NCI-H1694 (cell line): ENCODE measurements around the gene APBB1IP.
"Not testable (repeated sequence)": the region's sequence is repeated elsewhere in the genome, so short reads cannot be mapped to it uniquely, and the experiment has no call there.

Source experiments
- DNase-seq: peaks from one replicate; lab custom pipeline; 2025; lab: John Stamatoyannopoulos, UW

Gene APBB1IP

DNA sequence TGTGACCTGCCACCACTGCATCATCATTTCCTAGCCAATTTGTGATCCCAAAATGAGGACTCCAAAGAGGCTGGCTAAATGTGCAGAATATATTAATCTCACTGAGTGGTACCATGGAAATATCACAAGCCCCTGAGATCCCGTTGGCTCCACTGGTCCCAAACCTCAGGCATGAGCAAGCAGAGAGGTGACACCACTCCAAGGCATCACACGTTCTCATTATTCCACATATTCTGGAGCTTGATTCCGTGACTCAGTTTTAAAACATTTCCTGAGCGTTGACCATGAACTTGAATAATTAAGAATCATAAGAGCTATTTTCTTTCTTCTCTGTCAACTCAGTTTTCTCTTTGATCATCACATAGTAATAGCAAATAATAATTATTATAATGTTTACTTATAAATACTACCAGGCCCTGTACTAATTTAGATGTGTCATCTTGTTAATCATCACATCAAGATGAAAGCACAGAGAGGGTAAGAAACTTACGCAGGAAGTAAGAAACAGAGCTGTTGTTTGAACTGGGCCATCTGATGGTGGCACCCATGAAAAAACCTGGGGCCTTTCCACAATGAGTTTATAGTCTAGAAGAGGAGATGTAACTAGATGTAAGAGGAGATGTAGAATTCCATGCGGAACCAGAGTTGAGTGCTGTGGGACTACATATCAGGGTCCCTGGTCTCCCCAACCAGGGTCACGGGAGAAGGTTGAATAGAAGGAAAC, 3.5 kb downstream of the APBB1IP start:
- no peak for DNase-seq

DNA sequence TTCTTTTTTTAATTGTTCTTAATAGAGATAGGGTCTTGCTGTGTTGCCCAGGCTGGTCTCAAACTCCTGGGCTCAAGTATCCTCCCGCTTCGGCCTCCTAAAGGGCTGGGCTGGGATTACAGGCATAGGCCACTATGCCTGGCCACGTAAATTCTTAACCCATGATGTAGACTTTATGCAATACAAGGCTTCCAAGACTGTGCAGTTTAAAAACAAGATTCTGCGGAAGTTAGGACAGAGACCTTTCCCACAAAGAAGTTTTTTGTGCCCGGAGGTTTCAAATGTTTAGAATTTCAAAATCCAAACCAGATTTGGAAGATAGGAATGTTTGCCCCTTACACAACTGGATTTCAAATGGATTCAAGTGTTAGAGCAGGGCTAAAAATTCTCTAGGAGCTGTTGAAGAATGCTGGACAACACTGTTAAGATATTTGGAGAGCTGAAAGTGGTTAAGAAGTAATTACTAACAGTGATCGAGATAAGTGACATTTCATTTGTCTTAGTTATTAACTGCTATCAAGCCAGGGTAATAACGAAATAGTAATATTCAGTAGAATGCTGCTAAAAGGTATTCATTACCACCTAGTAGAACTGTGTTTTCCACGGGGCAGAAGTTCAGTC, 7.4 kb downstream of the APBB1IP start:
- no peak for DNase-seq

DNA sequence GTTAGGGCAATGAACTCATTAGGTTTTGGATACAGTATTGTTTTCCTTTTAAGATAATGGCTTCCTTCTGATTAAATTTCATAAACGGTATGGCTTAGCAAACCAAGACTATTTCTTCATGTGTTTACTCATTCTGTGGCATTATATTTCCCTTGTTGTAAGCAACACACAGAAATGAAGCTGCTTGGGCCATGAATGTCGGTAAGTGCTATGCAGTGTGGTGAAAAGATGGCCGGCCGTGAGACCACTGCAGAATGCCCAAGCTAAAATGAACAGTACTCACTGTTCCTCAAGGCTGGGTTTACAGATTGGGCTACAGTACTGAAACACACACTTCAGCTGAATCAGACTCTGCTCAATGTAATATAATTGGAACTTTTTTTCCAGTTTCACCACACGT, 8.1 kb downstream of the APBB1IP start:
- DNase-seq: no peak

DNA sequence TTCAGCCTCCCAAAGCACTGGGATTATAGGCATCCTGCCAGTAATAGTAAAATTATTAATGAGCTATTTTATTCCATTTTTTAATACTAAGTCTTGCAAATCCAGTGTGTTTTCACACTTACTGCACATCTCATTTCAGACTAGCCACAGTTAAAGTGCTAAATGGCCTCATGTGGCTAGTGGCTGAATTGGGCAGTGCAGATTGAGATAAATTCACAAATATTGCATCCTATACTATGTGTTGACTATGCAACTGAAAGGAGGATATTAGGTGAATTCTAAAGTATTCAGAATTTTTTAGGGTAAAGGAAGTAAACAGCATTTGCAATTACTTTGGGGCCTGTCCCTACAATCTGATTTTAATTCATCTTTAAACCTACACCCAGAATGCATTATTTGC, 10.2 kb downstream of the APBB1IP start:
- DNase-seq: no peak

DNA sequence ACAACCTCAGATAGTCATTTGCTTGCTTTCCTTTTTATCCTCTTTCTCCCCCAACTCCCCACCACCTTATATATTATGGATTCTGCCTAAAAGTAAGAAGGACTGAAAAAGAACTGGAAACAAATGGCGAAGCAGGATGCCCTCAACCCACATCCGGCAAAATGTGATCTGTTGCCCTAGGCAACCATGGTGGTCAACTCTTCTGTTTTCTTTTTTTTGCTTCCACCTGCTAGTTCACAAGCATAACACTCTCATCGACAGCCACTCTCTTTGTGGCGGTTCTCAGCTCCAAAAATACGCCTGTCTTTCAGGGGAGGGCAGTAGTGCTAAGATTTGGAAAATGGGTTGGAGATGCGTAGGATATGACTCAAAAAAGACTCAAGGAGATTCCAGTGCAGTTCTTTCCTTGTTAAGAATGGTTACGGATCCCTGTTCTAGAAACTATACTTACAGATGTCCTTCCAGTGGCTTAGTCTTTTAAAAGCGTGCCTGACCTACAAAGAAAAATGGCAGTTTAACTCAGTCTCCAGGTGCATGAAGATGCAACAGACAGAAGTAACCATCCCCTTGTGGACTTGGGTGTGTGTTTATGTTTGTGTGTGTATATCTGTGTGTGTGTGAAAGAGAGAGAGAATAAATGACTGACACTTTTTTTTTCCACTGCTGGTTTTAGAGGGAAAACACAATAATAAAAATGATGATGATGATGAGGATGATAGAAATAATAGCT, 10.7 kb downstream of the APBB1IP start:
- DNase-seq: no peak

DNA sequence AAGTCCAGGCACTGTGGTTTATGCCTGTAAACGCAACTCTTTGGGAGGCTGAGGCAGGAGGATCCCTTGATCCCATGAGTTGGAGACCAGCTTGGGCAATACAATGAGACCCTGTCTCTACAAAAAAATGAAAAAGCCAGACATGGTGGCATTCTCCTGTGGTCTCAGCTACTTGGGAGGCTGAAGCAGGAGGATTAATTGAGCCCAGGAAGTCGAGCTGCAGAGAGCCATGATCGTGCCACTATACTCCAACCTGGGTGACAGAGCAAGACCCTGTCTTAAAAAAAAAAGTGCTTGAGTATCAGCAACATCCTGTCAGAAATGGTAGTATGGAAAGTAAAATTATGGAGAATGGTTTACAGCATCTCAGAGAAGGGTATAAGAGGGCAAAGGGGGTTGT, 11.6 kb downstream of the APBB1IP start:
- DNase-seq: no peak

DNA sequence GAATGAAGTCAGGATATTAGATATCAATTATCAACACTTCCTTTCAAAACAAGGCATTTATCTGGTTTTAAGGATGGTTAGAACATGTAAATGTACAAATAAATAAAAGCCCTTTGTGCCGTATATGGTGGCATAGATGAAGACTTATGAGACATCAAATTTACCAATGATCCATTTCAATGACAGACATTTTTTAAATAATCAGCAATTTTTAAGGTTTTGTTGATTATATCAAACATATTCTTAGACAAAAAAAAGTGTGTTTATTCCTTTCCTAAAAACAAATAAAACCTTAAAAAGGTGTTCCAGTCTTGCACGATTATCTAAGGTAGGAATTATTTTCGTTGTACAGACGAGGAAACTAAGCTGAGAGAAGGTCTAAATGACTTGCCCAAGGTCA, 13.8 kb downstream of the APBB1IP start:
- DNase-seq: no peak

DNA sequence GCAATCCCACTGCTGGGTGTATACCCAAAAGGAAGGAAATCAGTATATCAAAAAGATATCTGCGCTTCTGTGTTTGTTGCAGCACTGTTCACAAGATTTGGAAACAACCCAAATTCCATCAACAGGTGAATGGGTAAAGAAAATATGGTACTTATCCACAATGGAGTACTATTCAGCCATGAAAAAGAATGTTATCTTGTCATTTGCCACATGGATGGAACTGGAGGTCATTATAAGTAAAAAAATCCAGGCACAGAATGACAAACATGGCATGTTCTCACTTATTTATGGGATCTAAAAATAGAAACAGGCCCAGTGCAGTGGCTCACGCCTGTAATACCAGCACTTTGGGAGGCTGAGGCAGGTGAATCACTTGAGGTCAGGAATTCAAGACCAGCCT, 15.7 kb downstream of the APBB1IP start:
- DNase-seq: no peak

DNA sequence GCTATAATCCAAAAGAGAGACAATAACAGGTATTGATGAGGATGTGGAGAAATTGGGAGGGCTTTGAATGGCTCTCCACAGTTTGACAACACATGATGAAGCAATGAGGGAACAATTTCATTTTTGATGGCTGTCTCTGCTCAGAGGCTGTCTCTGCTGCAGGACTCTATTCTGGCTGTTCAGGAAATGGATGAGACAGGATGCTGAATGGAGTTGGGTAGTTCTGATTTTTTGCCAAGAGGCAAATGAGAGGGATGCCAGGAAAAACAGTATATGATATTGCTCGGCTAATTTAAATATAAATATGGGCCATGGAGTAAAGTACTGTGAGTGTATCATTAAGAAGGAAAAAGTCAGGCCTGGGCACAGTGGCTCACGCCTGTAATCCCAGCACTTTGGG, 16.8 kb downstream of the APBB1IP start:
- no peak for DNase-seq

DNA sequence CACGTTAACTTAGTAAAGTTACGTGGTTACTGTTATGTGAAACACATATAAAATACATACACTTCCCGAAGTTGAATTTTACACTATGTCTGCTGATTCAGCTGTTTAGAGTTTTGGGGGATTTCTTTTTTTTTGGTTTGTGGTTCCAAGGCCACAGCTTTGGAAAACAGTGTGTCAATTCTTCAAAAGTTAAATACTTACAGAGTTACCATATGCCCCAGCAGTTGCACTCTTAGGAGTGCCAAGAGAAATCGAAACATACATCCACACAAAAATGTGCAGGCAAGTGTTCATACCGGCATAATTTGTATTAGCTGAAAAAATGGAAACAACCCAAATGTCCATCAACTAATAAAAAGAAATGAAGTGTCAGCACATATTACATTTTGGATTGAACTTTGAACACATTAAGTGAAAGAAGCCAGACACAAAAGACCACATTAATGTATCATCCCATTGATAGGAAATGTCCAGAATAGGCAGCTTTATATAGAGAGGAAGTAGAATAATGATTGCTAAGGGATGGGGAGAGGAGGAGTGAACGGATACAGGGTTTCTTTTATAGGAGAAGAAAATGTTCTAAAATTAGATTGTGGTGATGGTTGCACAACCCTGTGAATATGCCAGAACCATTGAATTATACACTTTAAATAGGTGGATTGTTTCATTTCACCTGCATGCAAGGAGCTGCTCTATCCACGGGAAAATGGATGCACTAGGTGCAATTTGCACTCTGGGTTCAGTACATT, 17.6 kb downstream of the APBB1IP start:
- no peak for DNase-seq

DNA sequence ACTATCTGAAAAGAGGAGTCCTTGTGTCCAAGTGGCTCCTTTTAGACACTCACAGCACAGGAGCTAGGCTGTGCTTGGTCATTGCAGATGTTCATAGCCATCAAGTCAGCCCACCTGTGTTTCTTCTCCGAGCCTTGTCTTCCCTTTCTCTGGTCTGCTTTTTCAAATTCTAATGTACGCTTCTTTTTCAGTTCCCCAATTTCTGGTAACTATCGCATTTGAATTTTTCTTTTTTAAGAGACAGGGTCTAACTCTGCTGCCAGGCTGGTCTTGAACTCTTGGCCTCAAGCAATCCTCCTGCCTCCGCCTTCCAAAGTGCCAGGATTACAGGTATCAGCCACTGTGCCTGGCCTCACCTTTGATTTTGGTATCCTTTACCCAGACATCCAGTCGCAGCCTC, 18.9 kb downstream of the APBB1IP start:
- no peak for DNase-seq

DNA sequence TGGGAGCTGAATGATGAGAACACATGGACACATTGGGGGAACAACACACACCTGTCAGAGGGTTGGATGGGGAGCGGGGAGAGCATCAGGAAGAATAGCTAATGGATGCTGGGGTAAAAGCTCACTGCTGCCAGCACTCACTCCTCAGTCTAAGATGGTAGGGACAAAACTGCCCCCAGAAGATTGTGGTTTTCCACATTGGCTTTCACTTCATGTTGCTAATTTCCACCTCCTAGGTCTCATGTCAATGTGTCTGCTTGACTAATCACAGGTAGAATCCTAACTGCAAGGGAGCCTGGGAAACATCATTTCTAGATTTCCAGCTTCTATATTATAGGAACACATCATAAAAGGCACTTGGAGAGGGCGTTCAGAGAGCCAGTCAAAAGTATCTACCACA, 22.6 kb downstream of the APBB1IP start:
- DNase-seq: no peak

DNA sequence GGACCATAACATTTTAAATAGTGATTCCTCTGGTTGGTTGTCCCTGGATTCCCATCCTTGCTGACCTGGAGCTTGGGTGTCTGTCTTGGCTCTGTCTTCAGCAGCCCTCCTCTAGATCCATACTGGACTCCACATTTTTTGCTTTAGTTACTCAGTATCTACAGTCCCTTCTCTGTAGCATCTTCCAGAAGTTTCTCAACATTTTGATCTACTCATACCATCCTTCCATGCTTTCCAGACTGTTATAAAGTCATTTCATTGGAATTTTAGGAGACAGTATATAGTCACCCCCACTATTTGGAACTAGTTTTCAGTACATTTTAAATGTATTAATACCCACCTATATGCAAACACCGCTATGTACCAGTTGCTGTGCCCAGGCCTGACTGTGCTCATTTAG, 25.8 kb downstream of the APBB1IP start:
- no peak for DNase-seq

DNA sequence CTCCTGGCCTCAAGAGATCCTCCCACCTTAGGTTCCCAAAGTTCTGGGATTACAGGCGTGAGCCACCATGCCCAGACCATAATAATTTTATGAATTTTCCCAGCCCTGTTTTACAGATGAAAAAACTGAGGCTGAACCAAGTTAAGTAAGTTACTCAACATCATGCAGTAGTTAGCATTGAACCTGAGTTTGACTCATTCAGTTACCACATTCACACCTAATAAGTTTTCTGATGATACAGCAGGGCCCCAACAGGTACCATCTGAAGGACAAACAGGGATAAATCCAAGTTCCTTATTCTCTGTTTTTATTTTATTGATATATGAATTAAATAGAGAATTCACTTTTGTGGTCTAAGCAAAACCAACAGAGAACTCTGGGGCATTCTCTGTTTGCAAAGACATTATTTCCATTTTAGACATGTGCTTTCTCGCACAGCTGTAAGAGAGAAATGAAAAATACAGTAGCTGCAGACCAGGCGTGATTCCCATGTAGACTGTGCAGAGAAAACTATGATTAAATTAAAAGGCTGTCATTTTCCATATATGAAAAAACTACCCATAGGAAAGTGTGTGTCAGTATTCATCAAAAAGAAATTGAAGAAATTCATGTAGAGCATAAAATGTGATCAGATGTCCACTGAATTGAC, 26.6 kb downstream of the APBB1IP start:
- no peak for DNase-seq

DNA sequence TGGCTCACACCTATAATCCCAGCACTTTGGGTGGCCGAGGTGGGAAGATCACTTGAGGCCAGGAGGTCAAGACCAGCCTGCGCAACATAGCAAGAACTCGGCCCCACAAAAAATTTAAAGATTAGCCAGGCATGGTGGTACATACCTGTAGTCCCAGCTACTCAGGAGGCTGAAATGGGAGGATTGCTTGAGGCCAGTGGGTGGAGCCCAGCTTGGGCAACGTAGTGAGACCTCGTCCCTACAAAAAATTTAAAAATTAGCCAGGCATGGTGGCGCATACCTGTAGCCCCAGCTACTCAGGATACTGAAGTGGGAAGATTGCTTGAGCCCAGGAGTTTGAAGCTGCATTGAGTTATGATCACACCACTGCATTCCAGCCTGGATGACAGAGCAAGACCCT, 28.4 kb downstream of the APBB1IP start:
- not testable (repeated sequence) for DNase-seq

DNA sequence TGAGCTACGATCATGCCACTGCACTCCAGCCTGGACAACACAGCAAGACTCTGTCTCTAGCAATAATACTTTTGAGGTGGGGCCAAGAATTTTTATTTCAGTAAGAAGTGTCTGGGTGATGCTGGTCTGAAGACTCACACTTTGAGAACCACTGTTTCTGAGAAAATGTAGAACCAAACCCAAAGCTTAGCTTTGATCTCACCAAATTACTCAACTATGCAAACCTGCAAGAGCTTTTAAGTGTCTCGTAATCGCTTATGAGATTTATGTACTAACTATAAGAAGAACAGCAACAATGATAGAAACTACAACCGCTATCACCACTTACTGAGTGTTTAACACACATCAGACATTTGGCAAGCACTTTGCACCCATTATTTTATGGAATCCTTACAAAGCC, 29.5 kb downstream of the APBB1IP start:
- DNase-seq: no peak

DNA sequence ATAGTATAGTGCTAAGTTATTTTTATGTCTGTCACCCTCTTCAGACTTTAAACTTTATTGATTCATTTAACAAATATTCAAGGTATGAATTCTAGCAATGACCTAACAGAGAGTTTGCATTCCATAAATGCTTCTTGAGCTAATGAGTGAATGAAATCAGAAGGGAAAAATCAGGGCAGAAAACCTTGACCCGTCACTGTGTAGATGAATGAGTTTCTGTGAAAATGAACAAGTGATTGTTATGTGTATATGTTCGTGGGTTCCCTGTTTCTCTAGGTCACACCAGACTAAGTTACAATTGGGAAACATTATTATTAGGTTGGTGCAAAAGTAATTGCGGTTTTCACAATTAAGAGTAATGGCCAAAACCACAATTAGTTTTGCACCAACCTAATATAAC, 30.1 kb downstream of the APBB1IP start:
- no peak for DNase-seq

DNA sequence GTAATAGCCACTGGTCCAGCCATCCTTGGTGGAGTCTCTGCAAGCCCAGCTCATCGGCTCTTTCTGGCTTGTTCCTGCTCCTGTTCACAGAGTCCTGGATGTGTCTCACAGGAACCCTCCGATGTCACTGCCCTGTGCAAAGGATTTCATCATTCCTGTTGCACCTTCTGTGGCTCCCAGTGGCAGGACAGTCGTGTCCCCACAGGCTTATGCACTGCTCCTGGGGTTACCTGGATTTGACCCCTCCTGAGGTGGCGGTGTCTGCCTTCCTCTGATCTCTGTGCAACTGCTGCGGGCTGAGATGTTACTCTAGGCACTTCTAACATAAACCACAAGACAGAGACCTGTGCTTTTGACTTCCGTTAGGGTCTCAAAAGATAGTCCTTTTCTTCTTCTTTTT, 30.6 kb downstream of the APBB1IP start:
- no peak for DNase-seq

DNA sequence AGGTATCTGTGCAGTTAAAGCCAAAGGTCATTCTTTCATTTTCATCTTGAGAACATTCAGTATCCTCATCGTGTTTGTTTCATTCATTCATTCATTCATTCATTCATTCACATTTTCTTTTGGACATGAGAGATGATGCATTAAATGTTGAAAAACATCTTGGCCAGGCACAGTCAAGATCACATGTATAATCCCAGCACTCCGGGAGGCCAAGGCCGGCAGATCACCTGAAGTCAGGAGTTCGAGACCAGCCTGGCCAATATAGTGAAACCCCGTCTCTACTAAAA, 34.3 kb downstream of the APBB1IP start:
- no peak for DNase-seq

DNA sequence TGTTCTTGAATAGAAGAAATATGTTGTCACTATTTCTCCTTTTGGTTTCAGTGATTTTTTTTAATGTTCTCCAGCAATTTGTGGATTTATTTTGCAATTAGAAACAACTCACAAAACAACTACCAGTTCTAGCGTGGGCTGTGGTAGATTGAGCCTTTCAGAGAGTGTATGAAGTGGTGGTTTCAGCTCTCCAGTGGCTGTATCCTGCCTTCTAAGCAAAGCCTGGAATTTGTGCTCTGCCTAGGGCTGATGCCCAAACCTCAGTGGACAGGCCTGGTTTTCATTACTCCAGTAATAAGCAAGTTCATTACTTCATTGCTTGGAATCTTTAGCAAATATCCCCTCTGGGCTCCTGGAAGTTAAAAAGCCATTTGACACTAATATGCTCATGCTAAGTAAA, 35.9 kb downstream of the APBB1IP start:
- DNase-seq: no peak

DNA sequence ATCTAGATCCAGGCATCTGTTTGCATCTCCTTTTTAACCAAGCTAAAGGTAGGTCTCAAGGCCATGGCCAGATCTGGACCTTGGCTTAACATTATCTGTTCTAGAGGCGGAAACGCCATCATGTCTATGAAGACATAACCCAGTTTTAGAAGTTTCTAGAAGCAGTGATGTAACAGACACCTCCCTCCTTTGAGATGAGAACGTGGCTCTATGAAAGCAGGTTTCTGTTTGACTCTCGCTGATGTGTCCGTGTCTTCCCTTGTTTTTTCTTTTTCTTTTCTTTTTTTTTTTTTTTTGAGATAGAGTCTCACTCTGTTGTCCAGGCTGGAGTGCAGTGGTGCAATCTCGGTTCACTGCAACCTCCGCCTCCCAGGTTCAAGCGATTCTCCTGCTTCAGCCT, 36.7 kb downstream of the APBB1IP start:
- not testable (repeated sequence) for DNase-seq

DNA sequence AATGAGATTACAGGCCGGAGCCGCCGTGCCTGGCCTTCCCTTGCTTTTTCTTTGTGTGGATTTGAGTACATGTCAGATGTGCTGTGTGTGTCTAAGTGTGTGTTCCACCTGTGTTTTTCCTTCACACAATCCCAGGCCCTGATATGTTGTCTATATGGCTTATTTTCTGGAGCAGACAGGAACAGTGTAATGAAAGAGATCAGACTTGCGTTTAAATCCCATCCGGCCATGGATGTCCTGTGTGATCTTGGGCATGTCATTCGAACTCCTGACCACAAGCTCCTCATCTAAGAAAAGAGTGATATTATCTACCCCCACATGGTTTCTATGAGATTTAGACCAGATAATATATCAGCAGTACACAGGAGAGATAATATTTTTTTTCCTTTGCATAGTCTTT, 37.2 kb downstream of the APBB1IP start:
- DNase-seq: no peak
